ENCODE results near the gene KDM3A. TPM values are rescaled to one million over a fixed set of nuclear protein-coding genes. Genes with fewer than 3 reads are reported as not detected.

The KDM3A gene
- total and polyA plus RNA-seq, 9 of the 15 experiments (the other 6 are each of a cell fraction or from before 2014, with no cell fraction given), result 7.5 to 95.4 (median 24.8) TPM

GRCh38 chr2:86426271-86426670 is 14.9 kb upstream of the KDM3A start:
- ATAC-seq (no peak), FAIRE-seq (no peak), DNase-seq (ENCODE audit: extremely low read depth in 1 of 4, low spot score in 3 of 4) (no peak)
- Histone ChIP-seq H3K9me3 (replicated peaks; ENCODE audit: control insufficient read depth, insufficient read depth, low read depth, low read length) (peaks cover 2% of the 10 kb centered on the region; the same call in 1 of the 2 replicates), H3K4me3 (no peak overlapping the region), H4K20me1 (replicated peaks; ENCODE audit: control insufficient read depth, insufficient read depth, low read length) (no peaks in the 10 kb centered on the region), H3K9me1 (ENCODE audit: control insufficient read depth, insufficient read depth, low read length) (no peaks in the 10 kb centered on the region), H3K27me3 (ENCODE audit: control insufficient read depth in 2 of 2, insufficient read depth in 2 of 2, low read length in 2 of 2) (no peaks in the 10 kb centered on the region), H3K27ac (ENCODE audit: extremely low read depth, low read depth, low read length) (no peak overlapping the region), H3K79me2 (ENCODE audit: control insufficient read depth, insufficient read depth, low read length) (no peaks in the 10 kb centered on the region), H3K9ac (ENCODE audit: insufficient read depth in 1 of 2, low read depth in 2 of 2, low read length in 2 of 2) (no peak overlapping the region), H3K4me1 (replicated peaks in 1 of 2; ENCODE audit: control insufficient read depth in 2 of 2, insufficient read depth in 2 of 2, low read length in 2 of 2) (no peaks in the 10 kb centered on the region), H3K4me2 (ENCODE audit: insufficient read depth, low read length) (no peak overlapping the region), H3K36me3 (ENCODE audit: control insufficient read depth, insufficient read depth, low read length) (no peaks in the 10 kb centered on the region), H2AFZ (ENCODE audit: low read depth, low read length) (no peak overlapping the region)
- CTCF ChIA-PET (ENCODE audit: low intra/inter-chr PET ratio), result no interaction called here
- intact Hi-C loops (cut with micrococcal nuclease) (no loop called here), in situ Hi-C loops (cut with MboI) (no loop called here)
- POLR2A ChIA-PET, result no interaction called here
- BruUV-seq (replicated peaks), result no TSS peak
- WGBS (ENCODE audit: insufficient coverage, low coverage, missing lambda C conversion rate), result 1% methylated on average over 4 of the region's 4 CpGs
- TF ChIP-seq CBX8 (IDR thresholded peaks at IDR 0.05; ENCODE audit: borderline replicate concordance, extremely low read depth, low read depth, low read length, poor library complexity, severe bottlenecking) (no peak), EP400 (IDR thresholded peaks at IDR 0.05) (no peak), ELK3 (CRISPR knock-in tag; IDR thresholded peaks at IDR 0.05) (no peak), ATF6 (CRISPR knock-in tag; IDR thresholded peaks at IDR 0.05) (no peak), ZNF274 (IDR thresholded peaks at IDR 0.05; ENCODE audit: borderline replicate concordance, low read depth, low read length) (no peak), SMAD1 (IDR thresholded peaks at IDR 0.05; ENCODE audit: low read depth, low read length, partially characterized antibody) (no peak), CCNT2 (IDR thresholded peaks at IDR 0.05; ENCODE audit: borderline replicate concordance, extremely low read depth, insufficient read length, low read depth, low read length) (no peak), POLR3A (IDR thresholded peaks at IDR 0.05; ENCODE audit: borderline replicate concordance, extremely low read depth, insufficient read depth, insufficient read length) (no peak), ESRRA (IDR thresholded peaks at IDR 0.05; ENCODE audit: borderline replicate concordance, low read depth) (no peak), TEAD2 (tag; IDR thresholded peaks at IDR 0.05) (no peak), MLX (CRISPR knock-in tag; conservative IDR thresholded peaks at IDR 0.05) (no peak), ZNF583 (CRISPR knock-in tag; IDR thresholded peaks at IDR 0.05) (no peak)
- TF ChIP-seq, protein P1, sequence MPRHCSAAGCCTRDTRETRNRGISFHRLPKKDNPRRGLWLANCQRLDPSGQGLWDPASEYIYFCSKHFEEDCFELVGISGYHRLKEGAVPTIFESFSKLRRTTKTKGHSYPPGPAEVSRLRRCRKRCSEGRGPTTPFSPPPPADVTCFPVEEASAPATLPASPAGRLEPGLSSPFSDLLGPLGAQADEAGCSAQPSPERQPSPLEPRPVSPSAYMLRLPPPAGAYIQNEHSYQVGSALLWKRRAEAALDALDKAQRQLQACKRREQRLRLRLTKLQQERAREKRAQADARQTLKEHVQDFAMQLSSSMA (CRISPR knock-in tag; IDR thresholded peaks at IDR 0.05), result no peak
- TF ChIP-seq, protein P2, sequence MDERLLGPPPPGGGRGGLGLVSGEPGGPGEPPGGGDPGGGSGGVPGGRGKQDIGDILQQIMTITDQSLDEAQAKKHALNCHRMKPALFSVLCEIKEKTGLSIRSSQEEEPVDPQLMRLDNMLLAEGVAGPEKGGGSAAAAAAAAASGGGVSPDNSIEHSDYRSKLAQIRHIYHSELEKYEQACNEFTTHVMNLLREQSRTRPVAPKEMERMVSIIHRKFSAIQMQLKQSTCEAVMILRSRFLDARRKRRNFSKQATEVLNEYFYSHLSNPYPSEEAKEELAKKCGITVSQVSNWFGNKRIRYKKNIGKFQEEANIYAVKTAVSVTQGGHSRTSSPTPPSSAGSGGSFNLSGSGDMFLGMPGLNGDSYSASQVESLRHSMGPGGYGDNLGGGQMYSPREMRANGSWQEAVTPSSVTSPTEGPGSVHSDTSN (CRISPR knock-in tag; IDR thresholded peaks at IDR 0.05; ENCODE audit: low read depth), result no peak
- TF ChIP-seq, protein P2 (tag; conservative IDR thresholded peaks at IDR 0.05; ENCODE audit: low read depth), result no peak
